Lower leg skin (tissue), 3 donors: ENCODE measurements around the gene CNTN4.

Experiments used
- POLR2A ChIP-seq, 2 donors: fragments of 450-650 bp; IDR thresholded peaks; one replicate each; pipeline ENCODE4 v1.6.1; 2016 to 2017; ENCODE audit warnings: antibody characterized with exemption in 2 of 2, mild to moderate bottlenecking in 1 of 2, moderate library complexity in 1 of 2
- TF ChIP-seq, protein P1 (sequence below), 3 donors: fragments of 450-650 bp; IDR thresholded peaks; one replicate each; pipeline ENCODE4 v1.5.1; 2016; ENCODE audit warnings: antibody characterized with exemption in 3 of 3, mild to moderate bottlenecking in 3 of 3, moderate library complexity in 2 of 3

DNA sequence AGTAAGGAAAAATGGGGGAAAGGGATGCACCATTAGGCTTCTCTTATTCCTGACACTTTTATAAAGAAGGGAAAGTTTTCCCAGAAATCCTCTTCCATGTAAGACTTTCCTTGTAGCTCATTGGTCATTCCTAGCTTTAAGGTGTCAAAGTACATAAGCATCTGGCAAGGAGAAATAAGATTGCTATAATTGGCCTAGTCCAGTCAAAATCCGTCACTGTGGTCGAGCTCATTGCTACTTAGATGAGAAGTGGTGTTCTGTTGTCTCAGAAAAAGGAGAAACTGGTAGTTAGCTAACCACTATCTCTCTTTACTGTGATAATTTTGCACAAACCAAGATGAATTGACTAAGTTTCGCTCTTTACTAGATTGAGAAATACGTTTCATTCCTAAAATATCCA, 370.1 kb downstream of the CNTN4 start:
- TF ChIP-seq, protein P1, sequence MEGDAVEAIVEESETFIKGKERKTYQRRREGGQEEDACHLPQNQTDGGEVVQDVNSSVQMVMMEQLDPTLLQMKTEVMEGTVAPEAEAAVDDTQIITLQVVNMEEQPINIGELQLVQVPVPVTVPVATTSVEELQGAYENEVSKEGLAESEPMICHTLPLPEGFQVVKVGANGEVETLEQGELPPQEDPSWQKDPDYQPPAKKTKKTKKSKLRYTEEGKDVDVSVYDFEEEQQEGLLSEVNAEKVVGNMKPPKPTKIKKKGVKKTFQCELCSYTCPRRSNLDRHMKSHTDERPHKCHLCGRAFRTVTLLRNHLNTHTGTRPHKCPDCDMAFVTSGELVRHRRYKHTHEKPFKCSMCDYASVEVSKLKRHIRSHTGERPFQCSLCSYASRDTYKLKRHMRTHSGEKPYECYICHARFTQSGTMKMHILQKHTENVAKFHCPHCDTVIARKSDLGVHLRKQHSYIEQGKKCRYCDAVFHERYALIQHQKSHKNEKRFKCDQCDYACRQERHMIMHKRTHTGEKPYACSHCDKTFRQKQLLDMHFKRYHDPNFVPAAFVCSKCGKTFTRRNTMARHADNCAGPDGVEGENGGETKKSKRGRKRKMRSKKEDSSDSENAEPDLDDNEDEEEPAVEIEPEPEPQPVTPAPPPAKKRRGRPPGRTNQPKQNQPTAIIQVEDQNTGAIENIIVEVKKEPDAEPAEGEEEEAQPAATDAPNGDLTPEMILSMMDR (IDR thresholded peaks at IDR 0.05) = no peak
- TF ChIP-seq POLR2A (IDR thresholded peaks at IDR 0.05) = no peak
